ENCODE results near the gene CALML3.

- no peak for TF ChIP-seq EZH2phosphoT487 (IDR thresholded peaks at IDR 0.05; ENCODE audit: borderline replicate concordance, low read depth, low read length)
- no peak for TF ChIP-seq CTCF (conservative IDR thresholded peaks at IDR 0.05; ENCODE audit: low read length)
Measured at GRCh38 chr10:5565205-5565545, 40.4 kb downstream of the CALML3 start.
